Lower leg skin (tissue), 4 donors: ENCODE results near the gene MAD1L1. TPM values are rescaled to one million over a fixed set of nuclear protein-coding genes. Genes with fewer than 3 reads are reported as not detected.
"Not testable (repeated sequence)": the region's sequence is repeated elsewhere in the genome, so short reads cannot be mapped to it uniquely, and the experiment has no call there.

Experiments
- DNase-seq, 2 donors: peaks; one replicate each; pipeline ENCODE4 v3.0.0-alpha.2; 2019; ENCODE audit warnings: low spot score in 2 of 2
- H3K4me3 ChIP-seq: fragments of 200-600 bp; sonication (generic); 2 replicates; pipeline ENCODE4 v1.5.1; 2017; ENCODE audit warnings: mild to moderate bottlenecking, low read depth; ENCODE audit not compliant: poor library complexity, severe bottlenecking
- POLR2A ChIP-seq, 2 donors: fragments of 450-650 bp; IDR thresholded peaks; one replicate each; pipeline ENCODE4 v1.6.1; 2016 to 2017; ENCODE audit warnings: antibody characterized with exemption in 2 of 2, mild to moderate bottlenecking in 1 of 2, moderate library complexity in 1 of 2
- WGBS, 2 donors: methylation state at CpG; one replicate each; pipeline ENCODE4 v1.1.5; 2018; 5-methylcytosine and 5-hydroxymethylcytosine counted together
- intact Hi-C: fragments of 100-400 bp; cut with DNase I; formaldehyde crosslinking; loops from one replicate; pipeline ENCODE4 v1.15.0; 2023; ENCODE audit warnings: low total_unique reads
- total RNA-seq, 4 donors: library from RNA; depleted of rRNA; stranded (reverse); fragments of >200 nt; gene quantifications; one replicate each; pipeline ENCODE4 v1.1.0, GENCODE V29; 2016
- TF ChIP-seq, protein P1 (sequence below), 3 donors: fragments of 450-650 bp; IDR thresholded peaks; one replicate each; pipeline ENCODE4 v1.5.1; 2016; ENCODE audit warnings: antibody characterized with exemption in 3 of 3, mild to moderate bottlenecking in 3 of 3, moderate library complexity in 2 of 3

Gene MAD1L1
- total RNA-seq, 4 donors from 2014 or later, result 37.7 to 77.8 (median 59.4) TPM

DNA sequence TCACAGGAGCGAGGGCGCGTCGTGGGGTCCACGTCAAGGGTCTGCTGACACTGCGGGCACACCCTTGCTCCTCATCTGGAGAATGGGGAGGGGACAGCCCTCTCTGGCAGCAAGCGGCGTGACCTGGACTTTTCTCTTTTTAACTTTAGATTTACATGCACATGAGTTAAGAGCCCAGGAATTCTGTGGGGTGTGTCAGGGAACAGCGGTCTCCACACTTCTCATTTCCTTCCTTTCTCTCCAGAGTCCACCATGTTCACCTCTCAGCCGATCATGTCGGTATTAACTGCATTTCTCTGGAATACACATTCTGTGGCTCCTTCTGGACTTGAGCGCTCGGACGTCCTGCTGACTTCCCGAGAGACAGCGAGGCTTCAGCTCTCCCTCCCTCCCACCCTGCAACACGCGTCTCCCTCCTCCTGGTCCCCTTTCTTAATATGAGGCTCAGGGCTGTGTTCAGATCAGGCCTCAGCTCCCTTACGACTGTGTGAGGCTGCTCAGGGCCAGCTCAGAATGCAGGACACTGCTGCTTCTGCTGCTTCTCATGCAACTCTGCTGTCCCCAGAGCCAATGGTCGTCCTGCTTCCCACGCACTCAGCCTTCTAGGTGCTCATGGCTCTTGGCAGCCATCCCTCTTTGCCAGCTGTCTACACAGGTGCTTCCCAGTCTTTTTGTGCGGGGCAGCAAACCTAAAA is 301.3 kb downstream of the MAD1L1 start:
- intact Hi-C loops, result no loop called here
- DNase-seq, result no peak
- TF ChIP-seq, protein P1, sequence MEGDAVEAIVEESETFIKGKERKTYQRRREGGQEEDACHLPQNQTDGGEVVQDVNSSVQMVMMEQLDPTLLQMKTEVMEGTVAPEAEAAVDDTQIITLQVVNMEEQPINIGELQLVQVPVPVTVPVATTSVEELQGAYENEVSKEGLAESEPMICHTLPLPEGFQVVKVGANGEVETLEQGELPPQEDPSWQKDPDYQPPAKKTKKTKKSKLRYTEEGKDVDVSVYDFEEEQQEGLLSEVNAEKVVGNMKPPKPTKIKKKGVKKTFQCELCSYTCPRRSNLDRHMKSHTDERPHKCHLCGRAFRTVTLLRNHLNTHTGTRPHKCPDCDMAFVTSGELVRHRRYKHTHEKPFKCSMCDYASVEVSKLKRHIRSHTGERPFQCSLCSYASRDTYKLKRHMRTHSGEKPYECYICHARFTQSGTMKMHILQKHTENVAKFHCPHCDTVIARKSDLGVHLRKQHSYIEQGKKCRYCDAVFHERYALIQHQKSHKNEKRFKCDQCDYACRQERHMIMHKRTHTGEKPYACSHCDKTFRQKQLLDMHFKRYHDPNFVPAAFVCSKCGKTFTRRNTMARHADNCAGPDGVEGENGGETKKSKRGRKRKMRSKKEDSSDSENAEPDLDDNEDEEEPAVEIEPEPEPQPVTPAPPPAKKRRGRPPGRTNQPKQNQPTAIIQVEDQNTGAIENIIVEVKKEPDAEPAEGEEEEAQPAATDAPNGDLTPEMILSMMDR (IDR thresholded peaks at IDR 0.05), result no peak
- no peak for TF ChIP-seq POLR2A (IDR thresholded peaks at IDR 0.05)
- no peak overlapping the region for H3K4me3 ChIP-seq
- WGBS, 2 donors, result 93% methylated on average over 22 of the region's 22 CpGs

DNA sequence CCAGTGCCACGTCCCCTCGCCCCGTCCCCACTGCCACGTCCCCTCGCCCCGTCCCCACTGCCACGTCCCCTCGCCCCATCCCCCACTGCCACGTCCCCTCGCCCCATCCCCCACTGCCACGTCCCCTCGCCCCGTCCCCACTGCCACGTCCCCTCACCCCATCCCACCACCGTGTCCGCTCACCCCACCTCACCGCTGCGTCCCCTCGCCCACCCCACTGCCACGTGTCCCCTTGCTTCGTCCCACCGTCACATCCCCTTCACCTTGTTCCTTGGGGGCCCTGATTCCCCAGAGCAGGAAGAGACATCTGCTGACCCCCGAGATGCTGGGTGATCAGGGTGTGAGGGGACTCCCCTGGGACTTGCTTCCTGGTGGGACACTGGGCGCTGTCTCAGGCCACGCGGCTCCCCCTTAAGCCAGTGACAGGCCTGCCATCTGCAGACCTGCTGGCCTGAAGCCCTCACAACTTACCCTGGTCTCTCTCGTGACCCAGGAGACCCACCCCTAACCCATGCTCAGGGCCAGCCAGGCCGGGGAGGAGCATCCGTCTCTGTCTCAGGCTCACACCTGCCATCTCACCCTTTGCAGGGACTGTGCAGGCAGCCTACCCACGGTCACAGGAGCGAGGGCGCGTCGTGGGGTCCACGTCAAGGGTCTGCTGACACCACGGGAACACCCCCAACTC is 302.2 kb downstream of the MAD1L1 start:
- DNase-seq, result no peak
- TF ChIP-seq POLR2A (IDR thresholded peaks at IDR 0.05), result no peak
- TF ChIP-seq, protein P1 (IDR thresholded peaks at IDR 0.05), result no peak
- WGBS, 2 donors, result 95 to 96% methylated on average over 20 to 22 of the region's 36 CpGs
- H3K4me3 ChIP-seq, result no peak overlapping the region
- intact Hi-C loops, result no loop called here

DNA sequence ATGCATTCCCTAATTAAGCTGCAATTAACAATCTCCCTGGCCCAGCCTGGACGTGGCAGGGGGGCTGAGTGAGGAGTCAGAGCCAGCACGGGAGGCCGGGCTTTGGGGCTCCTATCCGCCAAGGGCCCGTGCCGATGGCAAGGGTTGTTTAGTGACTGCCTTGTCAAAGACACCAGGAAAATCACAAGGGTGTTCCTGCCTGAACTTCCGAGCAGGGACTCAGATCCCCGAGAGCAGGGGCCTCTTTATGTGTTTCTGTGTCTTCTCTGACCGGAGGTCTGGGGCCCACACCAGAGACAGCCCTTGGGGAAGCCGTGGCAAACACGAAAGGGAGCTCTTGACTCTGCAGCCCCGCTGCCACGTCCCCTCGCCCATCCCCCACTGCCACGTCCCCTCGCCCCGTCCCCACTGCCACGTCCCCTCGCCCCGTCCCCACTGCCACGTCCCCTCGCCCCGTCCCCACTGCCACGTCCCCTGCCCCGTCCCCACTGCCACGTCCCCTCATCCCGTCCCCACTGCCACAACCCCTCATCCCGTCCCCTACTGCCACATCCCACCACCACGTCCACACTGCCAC is 303.3 kb downstream of the MAD1L1 start:
- intact Hi-C loops, result loop anchor here (5.0 kb wide), 1 partner anchor 1338 kb away; no protein-coding TSS in a partner anchor
- not testable (repeated sequence) for DNase-seq, H3K4me3 ChIP-seq
- 94 to 98% methylated on average over 16 to 25 of the region's 29 CpGs for WGBS, 2 donors

DNA sequence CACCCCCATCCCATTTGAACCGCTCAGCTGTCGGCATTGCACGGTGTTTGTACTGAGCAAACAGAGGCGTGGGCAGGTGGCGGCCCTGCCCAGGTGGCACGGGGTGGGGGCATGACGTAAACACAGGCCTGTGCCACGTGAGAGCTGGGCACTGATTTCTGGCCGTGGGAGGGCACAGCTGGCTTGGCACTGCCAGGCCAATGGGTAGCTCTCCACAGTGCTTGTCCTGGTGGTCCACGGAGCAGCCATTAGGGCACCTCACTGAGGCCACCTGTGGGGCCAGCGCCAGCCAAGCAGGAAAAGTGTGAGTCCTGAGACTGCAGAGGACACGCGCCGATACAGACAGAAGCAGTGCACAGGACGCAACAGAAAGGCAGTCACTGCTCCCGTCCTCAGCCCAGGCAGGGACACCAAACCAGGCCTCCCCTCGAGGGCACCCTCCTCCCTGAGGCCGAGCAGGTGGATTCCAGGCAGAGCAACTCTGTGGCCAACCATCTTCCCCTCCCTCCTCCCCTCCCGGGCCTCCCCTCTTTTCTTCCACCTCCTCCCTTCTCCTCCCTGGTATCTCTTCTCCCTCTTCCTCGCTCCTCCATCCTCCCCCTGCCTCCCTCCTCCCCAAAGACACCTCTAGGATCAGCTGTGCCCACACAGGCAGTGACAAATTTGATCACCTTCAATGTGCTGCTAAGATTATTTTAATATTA is 303.9 kb downstream of the MAD1L1 start:
- 82 to 91% methylated on average over 18 to 20 of the region's 20 CpGs for WGBS, 2 donors
- DNase-seq, result no peak
- TF ChIP-seq POLR2A (IDR thresholded peaks at IDR 0.05), result no peak
- TF ChIP-seq, protein P1 (IDR thresholded peaks at IDR 0.05), result no peak
- H3K4me3 ChIP-seq, result no peak overlapping the region
- intact Hi-C loops, result loop anchor here (5.0 kb wide), 1 partner anchor 1339 kb away; no protein-coding TSS in a partner anchor

DNA sequence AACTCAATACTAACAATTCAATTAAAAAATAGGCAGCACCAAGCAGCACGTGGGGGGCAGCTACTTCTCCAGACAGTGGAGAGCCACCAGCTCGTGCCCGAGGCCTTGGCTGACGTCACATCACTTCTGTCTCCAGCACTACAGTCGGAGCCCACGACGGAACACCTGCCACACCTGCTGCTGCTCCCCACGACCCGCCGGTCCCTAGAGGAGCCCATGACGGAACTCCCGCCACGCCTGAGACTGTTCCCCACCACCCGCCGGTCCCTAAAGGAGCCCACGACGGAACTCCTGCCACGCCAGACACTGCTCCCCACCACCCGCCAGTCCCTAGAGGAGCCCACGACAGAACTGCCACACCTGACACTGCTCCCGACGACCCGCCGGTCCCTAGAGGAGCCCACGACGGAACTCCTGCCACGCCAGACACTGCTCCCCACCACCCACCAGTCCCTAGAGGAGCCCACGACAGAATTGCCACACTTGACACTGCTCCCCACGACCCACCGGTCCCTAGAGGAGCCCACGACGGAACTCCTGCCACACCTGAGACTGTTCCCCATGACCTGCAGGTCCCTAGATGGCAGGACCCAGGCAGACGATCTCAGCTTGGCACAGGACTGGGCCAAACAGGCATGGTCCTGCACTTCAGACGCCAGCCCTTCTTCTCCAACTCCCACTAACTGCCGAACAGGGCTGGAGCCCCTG is 304.7 kb downstream of the MAD1L1 start:
- WGBS, 2 donors, result 90 to 92% methylated on average over 35 of the region's 35 CpGs
- no peak overlapping the region for H3K4me3 ChIP-seq
- TF ChIP-seq, protein P1 (IDR thresholded peaks at IDR 0.05), result no peak
- TF ChIP-seq POLR2A (IDR thresholded peaks at IDR 0.05), result no peak
- DNase-seq, result no peak
- intact Hi-C loops, result loop anchor here (5.0 kb wide), 1 partner anchor 1339 kb away; no protein-coding TSS in a partner anchor
